B cell (primary cell): ENCODE results near the gene PRKAA2. TPM values are rescaled to one million over a fixed set of nuclear protein-coding genes. Genes with fewer than 3 reads are reported as not detected.

ENCODE experiments used
- ATAC-seq: fragments of 200-7000 bp; cut with Tn5 transposase; one replicate; pipeline ENCODE4 v1.10.0; 2021; ENCODE audit warnings: low read depth, mild to moderate bottlenecking, moderate number of reproducible peaks, moderate library complexity
- CTCF ChIA-PET: fragments of 350-600 bp; sonication (Branson Sonifier 250); formaldehyde crosslinking; loops from one replicate; lab custom pipeline; 2021; ENCODE audit warnings: antibody characterized with exemption, inconsistent platforms; lab: Charles Lee
- POLR2A ChIA-PET: fragments of 350-600 bp; sonication (Branson Sonifier 250); formaldehyde crosslinking; loops from one replicate; lab custom pipeline; 2021; ENCODE audit warnings: antibody characterized with exemption; lab: Charles Lee
- DNase-seq: peaks from one replicate; pipeline ENCODE4 v3.0.0; 2013
- H2AFZ ChIP-seq: 2 replicates; pipeline ENCODE4 v1.6.1; 2012; ENCODE audit warnings: mild to moderate bottlenecking, low read depth, low read length; ENCODE audit not compliant: insufficient read depth, poor library complexity, severe bottlenecking
- H3K27ac ChIP-seq, 2 donors: 1 replicate in 1 of 2; 2 replicates in 1 of 2; pipeline ENCODE4 v1.5.1; 2012 to 2013; ENCODE audit warnings: low read length in 2 of 2, mild to moderate bottlenecking in 2 of 2, moderate library complexity in 1 of 2
- H3K27me3 ChIP-seq, 4 experiments: fragments of 200-600 bp in 1 of 4; sonication (generic) in 1 of 4; replicated peaks in 1 of 4; 1 replicate in 2 of 4; 2 replicates in 2 of 4; pipeline versions ENCODE4 v1.6.1 to v1.7.0; 2013 to 2016; ENCODE audit warnings: low read length in 3 of 4, mild to moderate bottlenecking in 2 of 4, mixed read lengths in 1 of 4, moderate library complexity in 1 of 4; ENCODE audit not compliant: insufficient read depth in 4 of 4, control insufficient read depth in 3 of 4; ENCODE audit errors: control extremely low read depth in 1 of 4
- H3K36me3 ChIP-seq, 2 experiments: replicated peaks in 1 of 2; 1 replicate in 1 of 2; 2 replicates in 1 of 2; pipeline versions ENCODE4 v1.6.1 to v1.7.1; 2013; ENCODE audit warnings: low read length in 1 of 2; ENCODE audit not compliant: insufficient read depth in 2 of 2, control insufficient read depth in 1 of 2; ENCODE audit errors: control extremely low read depth in 1 of 2, extremely low read depth in 1 of 2
- H3K4me1 ChIP-seq, 2 donors: fragments of 200-600 bp in 1 of 2; sonication (generic) in 1 of 2; 1 replicate in 1 of 2; 2 replicates in 1 of 2; pipeline versions ENCODE4 v1.5.1 to v1.6.1; 2013 to 2017; ENCODE audit warnings: low read length in 2 of 2; ENCODE audit not compliant: control insufficient read depth in 2 of 2, insufficient read depth in 2 of 2
- H3K4me2 ChIP-seq: replicated peaks from 2 replicates; pipeline ENCODE3; 2012; ENCODE audit warnings: mild to moderate bottlenecking, low read depth, low read length; ENCODE audit not compliant: poor library complexity, severe bottlenecking
- H3K4me3 ChIP-seq, 5 experiments: fragments of 200-600 bp in 1 of 5; sonication (generic) in 1 of 5; 1 replicate in 3 of 5; 2 replicates in 2 of 5; pipeline versions ENCODE4 v1.5.1 to v1.7.0; 2011 to 2016; ENCODE audit warnings: low read length in 4 of 5, mild to moderate bottlenecking in 4 of 5, low read depth in 2 of 5, control low read depth in 1 of 5, moderate library complexity in 1 of 5; ENCODE audit not compliant: insufficient read depth in 1 of 5; ENCODE audit errors: control extremely low read depth in 1 of 5, extremely low read depth in 1 of 5
- H3K79me2 ChIP-seq: fragments of 200-600 bp; sonication (generic); one replicate; pipeline ENCODE4 v1.6.0; 2016; ENCODE audit warnings: low read length; ENCODE audit not compliant: control insufficient read depth, insufficient read depth
- H3K9ac ChIP-seq: fragments of 200-600 bp; sonication (generic); 2 replicates; pipeline ENCODE4 v1.6.1; 2017; ENCODE audit warnings: mild to moderate bottlenecking, low read length, moderate library complexity
- H3K9me3 ChIP-seq, 3 donors: one replicate each; pipeline versions ENCODE4 v1.6.1 to v1.7.1; 2013; ENCODE audit warnings: low read length in 2 of 3; ENCODE audit not compliant: control insufficient read depth in 2 of 3, insufficient read depth in 1 of 3; ENCODE audit errors: control extremely low read depth in 1 of 3
- H4K20me1 ChIP-seq: 2 replicates; pipeline ENCODE4 v1.6.0; 2012; ENCODE audit warnings: mild to moderate bottlenecking, low read length; ENCODE audit not compliant: insufficient read depth, control insufficient read depth, poor library complexity, severe bottlenecking
- H3K27ac Mint-ChIP-seq: one replicate; pipeline ENCODE4 v1.8.0; 2021; ENCODE audit warnings: mixed read lengths
- H3K27me3 Mint-ChIP-seq: one replicate; pipeline ENCODE4 v1.8.0; 2021; ENCODE audit warnings: mixed read lengths
- H3K4me1 Mint-ChIP-seq: one replicate; pipeline ENCODE4 v1.8.0; 2021; ENCODE audit warnings: mixed read lengths
- H3K4me3 Mint-ChIP-seq: one replicate; pipeline ENCODE4 v1.8.0; 2021; ENCODE audit warnings: mixed read lengths
- H3K9me3 Mint-ChIP-seq: one replicate; pipeline ENCODE4 v1.8.0; 2022; ENCODE audit warnings: mixed read lengths; ENCODE audit not compliant: insufficient read depth
- EZH2 ChIP-seq: IDR thresholded peaks from 2 replicates; pipeline ENCODE4 v1.6.1; 2012; ENCODE audit warnings: borderline replicate concordance, low read depth, mild to moderate bottlenecking, moderate library complexity, low read length; ENCODE audit not compliant: insufficient read depth, poor library complexity, severe bottlenecking
- WGBS: methylation state at CpG from one replicate; pipeline ENCODE4 v1.1.5; 2013; ENCODE audit warnings: missing lambda C conversion rate; ENCODE audit not compliant: insufficient coverage; 5-methylcytosine and 5-hydroxymethylcytosine counted together
- intact Hi-C: fragments of 100-400 bp; cut with micrococcal nuclease; formaldehyde crosslinking; loops from one replicate; pipeline ENCODE4 v1.10.0; 2022
- polyA plus RNA-seq: library from polyadenylated mRNA; depleted of rRNA; stranded (reverse); fragments of >200 nt; gene quantifications from 2 replicates; pipeline ENCODE4 v1.2.3, GENCODE V29; 2012
- total RNA-seq, 2 donors: library from RNA; stranded (reverse); fragments of 120-200 nt in 1 of 2; gene quantifications; 1 replicate in 1 of 2; 2 replicates in 1 of 2; pipeline versions ENCODE4 v1.2.3 to v1.2.4, GENCODE V29; 2013 to 2022
- TF ChIP-seq, protein P1 (sequence below): fragments of 200-600 bp; IDR thresholded peaks from one replicate; pipeline ENCODE4 v1.8.0; 2022; ENCODE audit warnings: antibody characterized with exemption, mild to moderate bottlenecking

PRKAA2 gene
- total and polyA plus RNA-seq, 2 donors (not counting 1 experiment from before 2014, with no cell fraction given): not detected

DNA sequence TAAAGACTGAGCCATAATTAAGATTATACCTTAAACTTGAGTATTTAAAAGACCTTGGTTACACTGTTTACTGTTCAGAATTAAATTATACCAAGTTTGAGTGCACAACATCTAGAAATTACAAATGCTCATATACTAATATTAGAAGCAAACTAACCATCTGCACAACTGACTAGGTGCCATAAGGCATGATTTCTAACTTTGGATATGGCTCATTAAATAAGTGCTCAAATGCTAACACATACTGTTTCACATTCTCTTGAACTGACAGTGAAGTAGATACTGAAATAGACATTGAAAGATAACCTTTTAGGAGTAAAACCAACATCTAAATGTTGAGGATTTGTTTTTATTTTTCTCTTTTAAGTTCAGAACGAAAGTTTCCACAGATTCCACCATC, 74.1 kb downstream of the PRKAA2 start:
- H3K9me3 Mint-ChIP-seq: no peaks in the 10 kb centered on the region
- Histone ChIP-seq H3K4me1 (no peaks in the 10 kb centered on the region), H3K4me3 (no peak overlapping the region), H3K9me3 (no peaks in the 10 kb centered on the region), H3K4me2 (no peak overlapping the region), H3K36me3 (no peaks in the 10 kb centered on the region), H3K79me2 (no peaks in the 10 kb centered on the region), H4K20me1 (no peaks in the 10 kb centered on the region), H3K27me3 (no peaks in the 10 kb centered on the region), H3K27ac (no peak overlapping the region), H3K9ac (no peak overlapping the region), H2AFZ (no peak overlapping the region)
- no peak overlapping the region for H3K27ac Mint-ChIP-seq
- ChIA-PET CTCF (no interaction called here), POLR2A (no interaction called here)
- intact Hi-C loops: no loop called here
- no CpG with 5 or more reads among the region's 1 CpG for WGBS
- ATAC-seq (no peak), DNase-seq (no peak)
- H3K4me3 Mint-ChIP-seq: no peak overlapping the region
- TF ChIP-seq, protein P1, sequence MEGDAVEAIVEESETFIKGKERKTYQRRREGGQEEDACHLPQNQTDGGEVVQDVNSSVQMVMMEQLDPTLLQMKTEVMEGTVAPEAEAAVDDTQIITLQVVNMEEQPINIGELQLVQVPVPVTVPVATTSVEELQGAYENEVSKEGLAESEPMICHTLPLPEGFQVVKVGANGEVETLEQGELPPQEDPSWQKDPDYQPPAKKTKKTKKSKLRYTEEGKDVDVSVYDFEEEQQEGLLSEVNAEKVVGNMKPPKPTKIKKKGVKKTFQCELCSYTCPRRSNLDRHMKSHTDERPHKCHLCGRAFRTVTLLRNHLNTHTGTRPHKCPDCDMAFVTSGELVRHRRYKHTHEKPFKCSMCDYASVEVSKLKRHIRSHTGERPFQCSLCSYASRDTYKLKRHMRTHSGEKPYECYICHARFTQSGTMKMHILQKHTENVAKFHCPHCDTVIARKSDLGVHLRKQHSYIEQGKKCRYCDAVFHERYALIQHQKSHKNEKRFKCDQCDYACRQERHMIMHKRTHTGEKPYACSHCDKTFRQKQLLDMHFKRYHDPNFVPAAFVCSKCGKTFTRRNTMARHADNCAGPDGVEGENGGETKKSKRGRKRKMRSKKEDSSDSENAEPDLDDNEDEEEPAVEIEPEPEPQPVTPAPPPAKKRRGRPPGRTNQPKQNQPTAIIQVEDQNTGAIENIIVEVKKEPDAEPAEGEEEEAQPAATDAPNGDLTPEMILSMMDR: no peak
- TF ChIP-seq EZH2: no peak
- no peaks in the 10 kb centered on the region for H3K4me1 Mint-ChIP-seq
- H3K27me3 Mint-ChIP-seq: peaks cover 14% of the 10 kb centered on the region

DNA sequence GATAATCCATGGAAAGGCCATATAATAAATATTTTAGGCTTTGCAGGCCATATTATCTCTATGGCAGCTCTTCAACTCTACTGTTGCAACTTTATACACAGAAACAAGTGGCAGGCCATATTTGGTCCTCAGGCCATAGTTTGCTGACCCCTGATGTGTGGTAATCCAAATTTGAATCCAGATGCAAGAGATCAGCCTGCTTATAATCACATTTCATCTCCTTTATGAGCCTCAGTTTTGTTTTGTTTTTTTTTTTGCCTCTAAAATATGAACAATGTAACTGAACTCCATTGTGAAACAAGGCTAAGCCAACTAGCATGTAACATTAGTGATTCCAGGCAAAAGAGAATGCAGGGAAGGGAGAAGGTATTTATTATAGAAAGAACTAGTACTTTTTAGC, 81.6 kb downstream of the PRKAA2 start:
- no peaks in the 10 kb centered on the region for H3K36me3 ChIP-seq
- peaks cover 55% of the 10 kb centered on the region for H3K27me3 Mint-ChIP-seq
- H3K4me1 ChIP-seq: no peaks in the 10 kb centered on the region
- no peaks in the 10 kb centered on the region for H3K9me3 Mint-ChIP-seq
- H3K27me3 ChIP-seq: peaks cover 0 to 11% (median 2%) of the 10 kb centered on the region in 4 experiments
- TF ChIP-seq EZH2: no peak
- TF ChIP-seq, protein P1: no peak
- H3K4me1 Mint-ChIP-seq: no peaks in the 10 kb centered on the region
- intact Hi-C loops: no loop called here
- no peak overlapping the region for H3K27ac ChIP-seq
- no peak overlapping the region for H3K9ac ChIP-seq
- no peak overlapping the region for H2AFZ ChIP-seq
- H3K9me3 ChIP-seq: no peaks in the 10 kb centered on the region
- no peak overlapping the region for H3K4me3 Mint-ChIP-seq
- no peaks in the 10 kb centered on the region for H3K79me2 ChIP-seq
- ATAC-seq (no peak), DNase-seq (no peak)
- no peak overlapping the region for H3K4me3 ChIP-seq
- ChIA-PET POLR2A (no interaction called here), CTCF (no interaction called here)
- no peaks in the 10 kb centered on the region for H4K20me1 ChIP-seq
- H3K4me2 ChIP-seq: no peak overlapping the region
- no peak overlapping the region for H3K27ac Mint-ChIP-seq
